ENCODE data around the gene ATP10B. TPM values are rescaled to one million over a fixed set of nuclear protein-coding genes. Genes with fewer than 3 reads are reported as not detected.

The ATP10B gene
- polyA plus RNA-seq, 2 donors: 5.0 to 6.6 TPM

- Histone ChIP-seq H3K36me3 (ENCODE audit: control insufficient read depth in 2 of 2, insufficient read depth in 2 of 2, low read length in 1 of 2) (no peaks in the 10 kb centered on the region), H3K27ac (ENCODE audit: low read depth in 2 of 2, low read length in 1 of 2) (no peak overlapping the region), H3K27me3 (ENCODE audit: control insufficient read depth in 1 of 2, insufficient read depth in 2 of 2, low read length in 2 of 2) (no peaks in the 10 kb centered on the region), H3K4me1 (ENCODE audit: control insufficient read depth in 2 of 2, insufficient read depth in 2 of 2, low read length in 1 of 2) (no peaks in the 10 kb centered on the region), H3K4me3 (ENCODE audit: low read depth in 1 of 2, low read length in 2 of 2) (no peak overlapping the region), H3K9me3 (ENCODE audit: control insufficient read depth in 2 of 2, insufficient read depth in 1 of 2, low read depth in 1 of 2, low read length in 1 of 2) (peaks cover 2 to 3% of the 10 kb centered on the region in 2 donors)
- WGBS, 2 donors: 46 to 59% methylated on average over 4 of the region's 4 CpGs
These were observed 309.7 kb downstream of the ATP10B start for GRCh38 chr5:160542281-160542680.

GRCh38 chr5:160539431-160539830 is 312.6 kb downstream of the ATP10B start:
- Histone ChIP-seq H3K4me3 (ENCODE audit: low read depth in 1 of 2, low read length in 2 of 2) (no peak overlapping the region), H3K9me3 (ENCODE audit: control insufficient read depth in 2 of 2, insufficient read depth in 1 of 2, low read depth in 1 of 2, low read length in 1 of 2) (no peaks in the 10 kb centered on the region), H3K36me3 (ENCODE audit: control insufficient read depth in 2 of 2, insufficient read depth in 2 of 2, low read length in 1 of 2) (no peaks in the 10 kb centered on the region), H3K27ac (ENCODE audit: low read depth in 2 of 2, low read length in 1 of 2) (no peak overlapping the region), H3K4me1 (ENCODE audit: control insufficient read depth in 2 of 2, insufficient read depth in 2 of 2, low read length in 1 of 2) (no peaks in the 10 kb centered on the region), H3K27me3 (ENCODE audit: control insufficient read depth in 1 of 2, insufficient read depth in 2 of 2, low read length in 2 of 2) (no peaks in the 10 kb centered on the region)
- 59 to 75% methylated on average over 1 of the region's 1 CpG for WGBS, 2 donors

- no peaks in the 10 kb centered on the region for H3K27me3 ChIP-seq (ENCODE audit: control insufficient read depth in 1 of 2, insufficient read depth in 2 of 2, low read length in 2 of 2)
- H3K4me1 ChIP-seq (ENCODE audit: control insufficient read depth in 2 of 2, insufficient read depth in 2 of 2, low read length in 1 of 2): no peaks in the 10 kb centered on the region
- H3K27ac ChIP-seq (ENCODE audit: low read depth in 2 of 2, low read length in 1 of 2): no peak overlapping the region
- H3K4me3 ChIP-seq (ENCODE audit: low read depth in 1 of 2, low read length in 2 of 2): no peak overlapping the region
- 88 to 91% methylated on average over 4 of the region's 4 CpGs for WGBS, 2 donors
- no peaks in the 10 kb centered on the region for H3K36me3 ChIP-seq (ENCODE audit: control insufficient read depth in 2 of 2, insufficient read depth in 2 of 2, low read length in 1 of 2)
- H3K9me3 ChIP-seq (ENCODE audit: control insufficient read depth in 2 of 2, insufficient read depth in 1 of 2, low read depth in 1 of 2, low read length in 1 of 2): no peaks in the 10 kb centered on the region
These were observed 314.1 kb downstream of the ATP10B start for GRCh38 chr5:160537940-160538339.

- no peak overlapping the region for H3K4me3 ChIP-seq (ENCODE audit: low read depth in 1 of 2, low read length in 2 of 2)
- H3K9me3 ChIP-seq (ENCODE audit: control insufficient read depth in 2 of 2, insufficient read depth in 1 of 2, low read depth in 1 of 2, low read length in 1 of 2): no peaks in the 10 kb centered on the region
- H3K4me1 ChIP-seq (ENCODE audit: control insufficient read depth in 2 of 2, insufficient read depth in 2 of 2, low read length in 1 of 2): no peaks in the 10 kb centered on the region
- H3K27ac ChIP-seq (ENCODE audit: low read depth in 2 of 2, low read length in 1 of 2): no peak overlapping the region
- H3K27me3 ChIP-seq (ENCODE audit: control insufficient read depth in 1 of 2, insufficient read depth in 2 of 2, low read length in 2 of 2): no peaks in the 10 kb centered on the region
- no peaks in the 10 kb centered on the region for H3K36me3 ChIP-seq (ENCODE audit: control insufficient read depth in 2 of 2, insufficient read depth in 2 of 2, low read length in 1 of 2)
These were observed 314.9 kb downstream of the ATP10B start for GRCh38 chr5:160537116-160537515.

GRCh38 chr5:160534914-160535313 is 317.1 kb downstream of the ATP10B start:
- Histone ChIP-seq H3K4me1 (ENCODE audit: control insufficient read depth in 2 of 2, insufficient read depth in 2 of 2, low read length in 1 of 2) (no peaks in the 10 kb centered on the region), H3K27ac (ENCODE audit: low read depth in 2 of 2, low read length in 1 of 2) (no peak overlapping the region), H3K36me3 (ENCODE audit: control insufficient read depth in 2 of 2, insufficient read depth in 2 of 2, low read length in 1 of 2) (no peaks in the 10 kb centered on the region), H3K9me3 (ENCODE audit: control insufficient read depth in 2 of 2, insufficient read depth in 1 of 2, low read depth in 1 of 2, low read length in 1 of 2) (no peaks in the 10 kb centered on the region), H3K4me3 (ENCODE audit: low read depth in 1 of 2, low read length in 2 of 2) (no peak overlapping the region), H3K27me3 (ENCODE audit: control insufficient read depth in 1 of 2, insufficient read depth in 2 of 2, low read length in 2 of 2) (no peaks in the 10 kb centered on the region)

- no peak overlapping the region for H3K27ac ChIP-seq (ENCODE audit: low read depth in 2 of 2, low read length in 1 of 2)
- H3K36me3 ChIP-seq (ENCODE audit: control insufficient read depth in 2 of 2, insufficient read depth in 2 of 2, low read length in 1 of 2): no peaks in the 10 kb centered on the region
- H3K4me1 ChIP-seq (ENCODE audit: control insufficient read depth in 2 of 2, insufficient read depth in 2 of 2, low read length in 1 of 2): no peaks in the 10 kb centered on the region
- no peak overlapping the region for H3K4me3 ChIP-seq (ENCODE audit: low read depth in 1 of 2, low read length in 2 of 2)
- 73 to 92% methylated on average over 3 of the region's 3 CpGs for WGBS, 2 donors
- no peaks in the 10 kb centered on the region for H3K9me3 ChIP-seq (ENCODE audit: control insufficient read depth in 2 of 2, insufficient read depth in 1 of 2, low read depth in 1 of 2, low read length in 1 of 2)
- no peaks in the 10 kb centered on the region for H3K27me3 ChIP-seq (ENCODE audit: control insufficient read depth in 1 of 2, insufficient read depth in 2 of 2, low read length in 2 of 2)
These were observed 317.9 kb downstream of the ATP10B start for GRCh38 chr5:160534125-160534524.

GRCh38 chr5:160525471-160526261 is 326.3 kb downstream of the ATP10B start:
- WGBS, 2 donors: 80 to 84% methylated on average over 3 of the region's 3 CpGs
- Histone ChIP-seq H3K4me1 (ENCODE audit: control insufficient read depth in 2 of 2, insufficient read depth in 2 of 2, low read length in 1 of 2) (no peaks in the 10 kb centered on the region), H3K27ac (ENCODE audit: low read depth in 2 of 2, low read length in 1 of 2) (no peak overlapping the region), H3K9me3 (ENCODE audit: control insufficient read depth in 2 of 2, insufficient read depth in 1 of 2, low read depth in 1 of 2, low read length in 1 of 2) (no peaks in the 10 kb centered on the region), H3K27me3 (ENCODE audit: control insufficient read depth in 1 of 2, insufficient read depth in 2 of 2, low read length in 2 of 2) (no peaks in the 10 kb centered on the region), H3K4me3 (ENCODE audit: low read depth in 1 of 2, low read length in 2 of 2) (no peak overlapping the region), H3K36me3 (ENCODE audit: control insufficient read depth in 2 of 2, insufficient read depth in 2 of 2, low read length in 1 of 2) (no peaks in the 10 kb centered on the region)

- Histone ChIP-seq H3K27ac (ENCODE audit: low read depth in 2 of 2, low read length in 1 of 2) (no peak overlapping the region), H3K27me3 (ENCODE audit: control insufficient read depth in 1 of 2, insufficient read depth in 2 of 2, low read length in 2 of 2) (no peaks in the 10 kb centered on the region), H3K36me3 (ENCODE audit: control insufficient read depth in 2 of 2, insufficient read depth in 2 of 2, low read length in 1 of 2) (no peaks in the 10 kb centered on the region), H3K4me1 (ENCODE audit: control insufficient read depth in 2 of 2, insufficient read depth in 2 of 2, low read length in 1 of 2) (no peaks in the 10 kb centered on the region), H3K4me3 (ENCODE audit: low read depth in 1 of 2, low read length in 2 of 2) (no peak overlapping the region), H3K9me3 (ENCODE audit: control insufficient read depth in 2 of 2, insufficient read depth in 1 of 2, low read depth in 1 of 2, low read length in 1 of 2) (no peaks in the 10 kb centered on the region)
- 90 to 91% methylated on average over 1 of the region's 1 CpG for WGBS, 2 donors
These were observed 327.2 kb downstream of the ATP10B start for GRCh38 chr5:160524827-160525226.

GRCh38 chr5:160523502-160524163 is 328.4 kb downstream of the ATP10B start:
- Histone ChIP-seq H3K4me3 (ENCODE audit: low read depth in 1 of 2, low read length in 2 of 2) (no peak overlapping the region), H3K27me3 (ENCODE audit: control insufficient read depth in 1 of 2, insufficient read depth in 2 of 2, low read length in 2 of 2) (no peaks in the 10 kb centered on the region), H3K4me1 (ENCODE audit: control insufficient read depth in 2 of 2, insufficient read depth in 2 of 2, low read length in 1 of 2) (no peaks in the 10 kb centered on the region), H3K27ac (ENCODE audit: low read depth in 2 of 2, low read length in 1 of 2) (no peak overlapping the region), H3K9me3 (ENCODE audit: control insufficient read depth in 2 of 2, insufficient read depth in 1 of 2, low read depth in 1 of 2, low read length in 1 of 2) (no peaks in the 10 kb centered on the region), H3K36me3 (ENCODE audit: control insufficient read depth in 2 of 2, insufficient read depth in 2 of 2, low read length in 1 of 2) (no peaks in the 10 kb centered on the region)
- WGBS, 2 donors: 79 to 89% methylated on average over 4 of the region's 4 CpGs

GRCh38 chr5:160521392-160521663 is 330.7 kb downstream of the ATP10B start:
- H3K4me3 ChIP-seq (ENCODE audit: low read depth in 1 of 2, low read length in 2 of 2): no peak overlapping the region
- no peaks in the 10 kb centered on the region for H3K27me3 ChIP-seq (ENCODE audit: control insufficient read depth in 1 of 2, insufficient read depth in 2 of 2, low read length in 2 of 2)
- H3K36me3 ChIP-seq (ENCODE audit: control insufficient read depth in 2 of 2, insufficient read depth in 2 of 2, low read length in 1 of 2): no peaks in the 10 kb centered on the region
- no peaks in the 10 kb centered on the region for H3K4me1 ChIP-seq (ENCODE audit: control insufficient read depth in 2 of 2, insufficient read depth in 2 of 2, low read length in 1 of 2)
- H3K9me3 ChIP-seq (ENCODE audit: control insufficient read depth in 2 of 2, insufficient read depth in 1 of 2, low read depth in 1 of 2, low read length in 1 of 2): no peaks in the 10 kb centered on the region
- H3K27ac ChIP-seq (ENCODE audit: low read depth in 2 of 2, low read length in 1 of 2): no peak overlapping the region
